ENCODE measurements around the gene DPP7. TPM values are rescaled to one million over a fixed set of nuclear protein-coding genes. Genes with fewer than 3 reads are reported as not detected.

DPP7 gene
- total and polyA plus RNA-seq, 7 donors = 34.8 to 75.3 (median 67.4) TPM

- Histone ChIP-seq H3K27ac (no peak overlapping the region), H3K27me3 (ENCODE audit: insufficient read depth in 3 of 3, low read length in 2 of 3) (no peaks in the 10 kb centered on the region), H3K36me3 (ENCODE audit: insufficient read depth in 1 of 2, low read depth in 1 of 2) (peaks cover 15 to 95% of the 10 kb centered on the region in 2 donors), H3K4me3 (no peak overlapping the region), H3K9me3 (no peaks in the 10 kb centered on the region), H3K4me1 (no peaks in the 10 kb centered on the region)
- 89 to 95% (median 94%) methylated on average over 30 to 31 of the region's 31 CpGs for WGBS, 3 donors
- TF ChIP-seq CTCF (IDR thresholded peaks at IDR 0.05) = no peak
- DNase-seq (no peak), ATAC-seq (no peak)
- intact Hi-C loops (cut with DNase I) = no loop called here
Measured at GRCh38 chr9:137105814-137106661, 8.5 kb downstream of the DPP7 start.

GRCh38 chr9:137103206-137103999 lies 11.1 kb downstream of the DPP7 start:
- intact Hi-C loops (cut with DNase I) = no loop called here
- no peak overlapping the region for H3K27ac ChIP-seq
- WGBS, 3 donors = 93% methylated on average over 37 of the region's 37 CpGs
- no peaks in the 10 kb centered on the region for H3K27me3 ChIP-seq (ENCODE audit: insufficient read depth in 3 of 3, low read length in 2 of 3)
- H3K4me1 ChIP-seq = no peaks in the 10 kb centered on the region
- no peak overlapping the region for H3K4me3 ChIP-seq
- DNase-seq = no peak
- no peak for ATAC-seq
- TF ChIP-seq CTCF (IDR thresholded peaks at IDR 0.05) = no peak
- H3K9me3 ChIP-seq = no peaks in the 10 kb centered on the region
- peaks cover 15 to 96% of the 10 kb centered on the region in 2 donors for H3K36me3 ChIP-seq (ENCODE audit: insufficient read depth in 1 of 2, low read depth in 1 of 2)

- no peaks in the 10 kb centered on the region for H3K27me3 ChIP-seq (ENCODE audit: insufficient read depth in 3 of 3, low read length in 2 of 3)
- ATAC-seq (no peak), DNase-seq (no peak)
- no peak overlapping the region for H3K4me3 ChIP-seq
- intact Hi-C loops (cut with DNase I) = no loop called here
- H3K9me3 ChIP-seq = no peaks in the 10 kb centered on the region
- no peak for TF ChIP-seq CTCF (IDR thresholded peaks at IDR 0.05)
- H3K36me3 ChIP-seq (ENCODE audit: insufficient read depth in 1 of 2, low read depth in 1 of 2) = peaks cover 15 to 94% of the 10 kb centered on the region in 2 donors
- WGBS, 3 donors = 86 to 91% (median 88%) methylated on average over 13 to 14 of the region's 14 CpGs
- no peak overlapping the region for H3K27ac ChIP-seq
- H3K4me1 ChIP-seq = no peaks in the 10 kb centered on the region
Measured at GRCh38 chr9:137099231-137099630, 15.3 kb downstream of the DPP7 start.

GRCh38 chr9:137097761-137098462 lies 16.6 kb downstream of the DPP7 start:
- DNase-seq = no peak
- no peaks in the 10 kb centered on the region for H3K27me3 ChIP-seq (ENCODE audit: insufficient read depth in 3 of 3, low read length in 2 of 3)
- no peaks in the 10 kb centered on the region for H3K4me1 ChIP-seq
- H3K4me3 ChIP-seq = no peak overlapping the region
- TF ChIP-seq CTCF (IDR thresholded peaks at IDR 0.05) = no peak
- no peaks in the 10 kb centered on the region for H3K9me3 ChIP-seq
- WGBS, 3 donors = 85 to 93% (median 87%) methylated on average over 20 of the region's 20 CpGs
- no peak overlapping the region for H3K27ac ChIP-seq
- intact Hi-C loops (cut with DNase I) = no loop called here
- peaks cover 9 to 89% of the 10 kb centered on the region in 2 donors for H3K36me3 ChIP-seq (ENCODE audit: insufficient read depth in 1 of 2, low read depth in 1 of 2)
- ATAC-seq = no peak
